ENCODE measurements around the gene GPD2.
"Not testable (repeated sequence)": the region's sequence is repeated elsewhere in the genome, so short reads cannot be mapped to it uniquely, and the experiment has no call there.

The GPD2 gene

DNA sequence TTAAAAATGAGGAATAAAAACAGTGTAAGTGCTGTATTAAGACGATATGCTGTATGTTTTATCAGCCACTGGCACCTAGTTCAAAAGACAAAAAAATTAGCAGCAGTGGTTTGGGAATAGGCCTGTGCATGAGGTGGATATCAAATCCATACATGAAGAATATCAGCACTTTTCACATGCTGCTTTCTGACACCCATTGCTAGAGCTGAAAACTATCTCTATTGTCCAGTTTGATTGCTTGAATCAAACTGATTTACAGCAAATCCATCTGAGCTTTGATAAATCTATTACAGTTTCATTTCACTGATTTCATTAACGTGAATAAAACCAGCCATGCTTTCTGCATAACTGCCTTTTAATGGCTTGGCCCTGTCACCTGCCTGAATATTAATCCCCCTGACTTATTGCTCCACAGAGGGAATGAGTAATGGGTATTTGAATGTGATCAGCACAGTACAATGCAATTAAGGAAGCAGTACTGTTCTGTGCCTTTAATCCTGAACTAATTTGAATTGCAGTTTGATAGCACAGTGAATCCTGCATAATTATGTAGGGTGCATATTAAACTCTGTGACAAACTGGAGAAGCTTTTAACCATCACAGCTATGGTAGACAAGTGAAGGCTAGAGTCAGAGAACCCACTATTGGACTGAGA is 154.0 kb downstream of the GPD2 start:
- no peak for DNase-seq (ENCODE audit: low spot score)

DNA sequence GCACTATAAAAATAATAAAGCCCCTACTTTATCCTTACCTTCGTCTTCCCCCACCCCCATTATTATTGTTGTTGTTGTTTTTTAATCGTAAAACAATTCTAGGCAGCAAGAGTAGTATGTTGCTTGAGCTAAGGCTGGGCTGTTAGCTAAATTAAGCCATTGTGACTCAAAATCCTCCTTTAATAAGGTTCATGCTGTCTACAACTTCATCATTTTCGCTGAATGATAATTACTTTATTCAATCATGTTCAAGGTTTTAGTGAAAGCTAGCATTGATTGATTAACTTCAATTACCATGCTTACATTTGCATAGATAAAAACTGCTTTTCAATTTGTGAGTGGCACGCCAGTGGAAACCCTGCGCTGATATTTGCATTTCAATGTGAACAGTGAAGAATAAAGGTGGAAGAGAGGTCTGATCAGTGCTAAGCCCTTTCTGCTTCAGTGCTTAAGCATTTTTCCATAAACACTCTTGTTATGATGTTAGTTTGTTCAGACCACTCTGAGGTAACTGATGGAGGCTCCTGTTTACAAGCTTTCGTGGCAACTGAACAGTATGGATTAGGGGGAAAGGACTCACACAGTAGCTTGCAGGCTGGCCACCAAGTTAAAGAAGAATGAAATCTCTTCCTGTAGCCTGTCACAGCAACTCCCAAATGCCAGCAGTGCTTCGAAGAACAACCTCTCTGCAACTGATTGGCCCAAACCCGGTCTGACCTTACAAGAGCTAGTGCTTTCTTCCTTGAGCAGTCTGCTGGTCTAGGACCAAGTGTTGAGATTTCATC is 156.8 kb downstream of the GPD2 start:
- no peak for DNase-seq (ENCODE audit: low spot score)

DNA sequence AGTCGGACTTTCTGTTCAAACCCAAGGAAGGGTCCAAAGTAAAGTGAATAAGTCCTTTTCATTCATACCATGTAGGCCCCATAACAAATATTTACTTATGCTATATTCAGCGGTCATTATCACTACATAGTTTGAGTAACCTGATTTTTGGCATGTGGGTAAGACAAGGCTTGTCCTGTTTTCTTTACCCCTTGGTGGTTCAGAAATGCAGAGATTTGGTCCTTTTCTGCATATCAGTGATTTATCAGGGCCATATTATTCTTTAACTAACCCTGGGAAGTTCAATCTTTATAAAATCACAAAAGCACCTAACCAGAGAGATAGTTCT is 157.4 kb downstream of the GPD2 start:
- no peak for DNase-seq (ENCODE audit: low spot score)

DNA sequence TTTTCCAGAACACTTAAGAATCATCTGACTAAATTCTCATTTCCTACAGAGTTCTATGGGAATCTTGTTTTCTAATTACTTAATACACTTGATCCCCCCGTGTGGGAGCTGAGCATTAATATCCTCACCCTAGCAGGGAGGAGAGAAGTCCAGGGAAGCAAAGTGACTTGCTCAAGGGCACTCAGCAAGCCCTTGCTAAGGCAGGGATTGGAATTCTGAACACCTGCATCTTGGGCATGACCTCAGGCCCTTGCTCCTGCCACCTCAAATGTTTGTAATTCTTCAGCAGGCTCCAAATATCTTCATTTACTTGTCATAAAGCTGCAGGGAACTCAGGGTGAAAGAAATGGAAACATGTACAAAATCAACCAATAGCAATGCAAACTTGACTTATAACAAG is 162.4 kb downstream of the GPD2 start:
- DNase-seq (ENCODE audit: low spot score), result no peak

DNA sequence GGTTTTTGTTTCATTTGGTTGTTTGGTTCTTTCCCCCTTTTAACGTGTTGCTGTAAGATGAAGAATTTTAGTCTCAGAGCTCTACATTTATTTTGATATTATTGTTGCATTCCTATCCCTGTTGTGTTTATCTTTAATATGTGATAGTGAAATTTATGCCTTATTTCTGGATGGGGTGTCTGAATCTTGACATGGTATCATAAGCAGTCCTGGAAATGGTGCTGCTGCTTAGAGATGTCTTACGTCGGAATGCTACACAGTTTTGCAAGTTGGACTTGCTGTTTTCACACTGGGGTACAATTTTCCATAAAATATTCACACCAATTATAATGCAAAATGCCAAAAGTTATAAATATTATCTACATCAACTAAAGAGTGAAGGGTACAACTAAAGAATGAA is 164.0 kb downstream of the GPD2 start:
- DNase-seq (ENCODE audit: low spot score), result no peak

DNA sequence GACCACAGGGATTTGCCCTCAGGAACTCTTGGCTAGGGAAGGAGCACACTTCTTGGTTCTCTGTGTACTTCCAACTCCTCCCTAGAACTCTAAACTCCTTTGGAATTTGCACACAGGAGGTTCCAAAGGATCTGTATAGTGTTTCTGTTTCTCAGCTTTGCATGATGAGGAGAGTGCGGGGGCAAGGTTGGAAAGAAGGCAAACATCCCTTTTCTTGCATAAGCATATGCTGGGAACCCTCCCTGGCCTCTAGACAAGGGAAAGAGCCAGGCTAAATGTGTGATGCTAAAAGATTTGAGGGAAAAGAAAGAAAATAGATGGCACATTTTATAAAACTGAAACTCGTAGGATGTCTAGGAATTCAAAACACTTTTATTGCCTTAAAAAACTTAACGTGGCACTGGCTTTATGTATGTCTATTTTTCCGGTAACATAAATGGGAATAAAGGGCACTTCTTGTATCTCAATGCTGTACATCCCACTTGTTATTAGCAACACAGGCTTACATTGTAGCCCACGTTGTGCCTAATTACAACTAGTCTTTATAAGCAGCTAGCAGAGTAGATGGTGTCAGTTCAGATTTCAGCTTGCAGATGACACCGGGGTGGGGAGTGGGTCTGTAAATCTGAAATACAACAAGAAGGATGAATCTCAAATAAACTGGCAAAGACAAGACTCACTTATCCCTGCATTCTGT is 165.8 kb downstream of the GPD2 start:
- DNase-seq (ENCODE audit: low spot score), result no peak

DNA sequence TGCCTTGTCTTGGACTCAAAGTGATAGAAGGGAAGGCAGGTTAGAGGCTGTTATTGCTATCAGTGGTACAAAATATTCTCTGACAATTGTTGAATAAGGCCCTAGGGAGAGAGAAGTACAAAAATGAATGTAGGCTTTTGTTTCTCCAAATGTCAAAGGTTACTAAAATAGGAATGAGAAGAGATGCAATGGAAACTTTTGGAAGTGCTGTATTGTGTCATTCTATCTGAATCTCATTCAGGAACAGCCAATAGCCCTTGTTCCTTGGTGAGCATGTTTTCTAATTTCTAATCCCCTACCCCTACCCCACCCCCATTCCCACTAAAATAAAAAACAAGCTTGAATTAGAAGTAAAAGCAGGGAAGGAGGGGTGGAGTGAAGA is 166.4 kb downstream of the GPD2 start:
- DNase-seq (ENCODE audit: low spot score), result no peak

DNA sequence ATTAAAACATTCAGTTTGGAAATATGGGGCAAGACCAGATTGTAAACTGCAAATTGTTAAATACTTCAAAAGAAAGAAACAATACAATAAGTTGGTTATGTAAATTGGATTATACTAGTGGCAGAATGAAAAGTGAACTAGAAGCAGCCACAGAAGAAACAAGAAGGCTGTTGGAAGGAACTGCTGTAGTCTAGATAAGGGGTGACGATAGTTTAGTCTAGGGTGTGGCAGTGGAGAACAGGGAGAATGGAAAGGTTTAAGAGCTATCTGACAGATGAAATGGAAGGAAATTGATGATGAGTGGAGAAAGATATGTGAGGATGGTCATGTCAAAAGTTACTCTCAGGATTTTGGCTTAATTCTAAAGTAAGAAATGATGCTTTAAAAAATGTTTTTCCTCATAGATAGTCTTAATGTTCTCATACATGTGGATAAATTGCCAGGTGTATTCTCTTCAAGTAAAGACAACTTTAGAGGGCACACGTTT is 179.7 kb downstream of the GPD2 start:
- DNase-seq (ENCODE audit: low spot score), result no peak

DNA sequence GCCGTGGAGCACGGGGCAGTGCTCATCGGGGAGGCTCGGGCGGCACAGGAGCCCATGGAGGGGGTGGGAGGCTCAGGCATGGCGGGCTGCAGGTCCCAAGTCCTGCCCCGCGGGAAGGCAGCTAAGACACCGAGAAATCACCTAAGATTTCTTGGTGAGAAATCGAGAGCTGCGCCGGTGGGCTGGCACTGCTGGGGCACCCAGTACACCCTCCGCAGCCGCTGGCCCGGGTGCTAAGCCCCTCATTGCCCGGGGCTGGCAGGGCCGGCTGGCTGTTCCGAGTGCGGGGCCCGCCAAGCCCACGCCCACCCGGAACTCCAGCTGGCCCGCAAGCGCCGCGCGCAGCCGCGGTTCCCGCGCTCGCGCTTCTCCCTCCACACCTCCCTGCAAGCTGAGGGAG is 181.9 kb downstream of the GPD2 start:
- DNase-seq (ENCODE audit: low spot score), result not testable (repeated sequence)

DNA sequence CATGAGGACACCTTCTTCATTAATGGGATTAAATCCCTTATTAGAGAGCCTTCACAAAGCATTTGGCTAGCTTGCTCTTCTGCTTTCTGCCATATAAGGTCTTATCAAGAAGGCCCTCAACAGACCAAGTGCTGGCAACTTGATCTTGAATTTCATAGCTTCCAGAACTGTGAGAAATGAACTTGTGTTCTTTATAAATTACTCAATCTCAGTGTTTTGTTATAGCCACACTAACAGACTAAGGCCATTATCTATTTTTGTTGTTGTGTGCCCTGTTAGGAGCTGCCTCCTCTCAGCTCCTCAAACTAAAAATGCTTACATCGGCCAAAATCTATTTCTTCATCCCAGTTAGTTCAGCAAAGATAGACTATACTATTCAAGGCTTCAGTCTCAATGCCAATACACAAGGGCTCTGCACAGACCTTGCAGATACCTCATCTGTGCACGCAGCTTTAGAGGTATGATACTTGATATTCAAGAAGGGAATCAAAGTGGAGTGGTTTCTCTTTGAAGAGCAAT is 182.9 kb downstream of the GPD2 start:
- no peak for DNase-seq (ENCODE audit: low spot score)

DNA sequence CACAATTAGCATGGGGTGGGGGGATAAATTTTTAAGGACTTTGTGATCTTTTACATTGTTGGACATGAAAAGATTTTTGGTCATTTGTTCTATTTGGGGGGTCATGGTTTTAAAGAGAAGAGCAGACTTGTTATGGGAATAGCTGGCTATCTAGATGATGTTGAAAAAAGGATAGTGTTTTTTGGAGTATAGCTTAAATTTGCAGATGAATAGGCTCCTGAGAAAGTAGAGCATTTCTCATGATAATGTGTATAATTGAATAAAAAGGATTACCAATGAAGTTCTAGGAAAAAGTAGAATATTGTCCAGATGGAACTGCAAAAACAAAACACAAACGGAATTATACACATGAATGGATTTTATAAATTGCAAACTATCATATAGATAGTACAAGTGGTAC is 186.3 kb downstream of the GPD2 start:
- no peak for DNase-seq (ENCODE audit: low spot score)

DNA sequence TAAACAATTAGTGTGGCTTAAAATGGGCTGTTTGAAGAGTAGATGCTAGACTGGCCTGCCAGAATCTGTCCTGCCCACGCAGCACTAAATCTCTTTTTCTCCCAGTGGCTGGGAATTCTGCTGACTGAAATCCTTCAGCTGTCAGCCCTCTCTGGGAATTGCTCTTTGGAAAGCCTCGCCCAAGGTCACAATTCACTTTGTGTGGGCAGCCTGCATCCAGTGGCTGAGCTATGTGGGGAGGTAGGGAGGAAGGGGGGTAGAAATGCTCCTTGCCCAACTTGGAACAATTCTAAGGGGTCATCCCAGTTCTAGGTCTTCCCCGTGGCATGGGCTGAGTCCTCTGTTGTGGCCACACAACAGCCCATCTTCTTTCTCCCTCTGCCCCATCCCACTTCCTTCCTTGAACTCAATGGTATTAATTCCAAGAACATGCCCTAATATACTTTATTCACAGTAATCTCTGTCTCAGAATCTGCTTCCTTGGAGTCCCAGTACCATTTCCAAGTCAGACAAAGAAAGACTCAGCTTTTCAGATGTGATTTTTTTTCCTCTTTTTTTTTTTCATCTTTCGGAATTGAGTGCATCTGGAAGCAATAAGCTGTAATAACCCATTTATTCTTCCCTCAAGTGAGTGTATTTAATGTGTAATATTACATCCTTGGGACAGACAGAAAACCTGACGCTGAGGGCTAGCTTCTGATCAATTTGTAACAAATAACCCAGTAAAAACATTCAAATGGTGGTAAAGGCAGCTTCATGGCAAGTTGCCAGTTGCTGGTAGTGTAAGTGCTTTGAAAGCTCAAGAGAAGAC is 189.4 kb downstream of the GPD2 start:
- no peak for DNase-seq (ENCODE audit: low spot score)

DNA sequence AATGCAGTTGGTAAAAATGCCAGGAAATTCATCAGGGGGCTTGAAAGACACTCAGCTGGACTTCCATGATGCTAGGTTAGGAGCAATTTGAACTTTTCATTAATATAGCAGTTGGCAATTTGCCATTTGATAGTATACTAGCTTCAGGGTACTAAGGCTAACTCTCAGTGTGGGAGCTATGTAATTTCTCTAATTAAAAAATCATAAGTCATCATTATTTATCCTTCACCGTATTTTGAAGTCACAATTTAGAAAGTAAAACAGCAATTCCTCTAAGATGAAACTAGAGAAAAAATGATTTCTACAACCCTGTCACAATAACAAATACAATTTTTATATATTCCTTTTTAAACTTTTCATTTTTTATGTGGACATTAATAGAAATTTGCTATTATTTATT is 190.8 kb downstream of the GPD2 start:
- DNase-seq (ENCODE audit: low spot score), result no peak

DNA sequence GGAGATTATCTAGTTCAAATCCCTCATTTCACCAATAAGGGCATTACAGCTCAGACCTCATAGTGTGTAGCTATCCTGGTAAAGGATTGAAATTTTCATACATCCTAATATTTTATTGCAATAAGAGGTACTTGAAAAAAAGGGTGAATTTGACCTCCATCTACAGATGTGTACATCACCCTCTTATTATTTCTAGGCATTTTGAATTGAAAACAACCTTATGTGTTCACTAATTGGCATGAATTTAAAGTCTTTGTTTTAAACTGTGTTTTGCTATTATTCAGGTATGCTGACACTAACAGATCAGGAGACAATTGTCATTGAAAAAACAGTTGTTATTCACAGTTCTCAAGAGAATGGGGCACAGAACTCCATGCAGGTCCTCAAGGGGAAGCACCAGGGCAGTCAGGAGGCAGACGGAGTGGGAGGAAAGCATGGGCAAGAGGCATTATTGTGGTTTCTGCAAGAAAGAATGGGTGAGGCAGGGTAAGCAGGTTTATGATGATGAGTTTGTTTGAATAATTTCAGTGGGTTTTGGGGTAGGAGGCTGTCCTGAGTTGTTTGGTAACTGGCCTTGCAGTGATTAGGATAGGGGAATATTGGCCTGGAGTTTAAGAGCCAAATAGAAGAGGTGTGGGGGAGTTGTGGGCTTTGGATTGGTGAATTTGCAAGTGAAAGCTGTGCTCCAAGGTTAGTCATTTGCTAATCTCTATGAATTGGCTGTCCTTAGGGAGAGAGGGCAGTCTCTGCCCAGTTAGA is 194.6 kb downstream of the GPD2 start:
- DNase-seq (ENCODE audit: low spot score), result no peak

DNA sequence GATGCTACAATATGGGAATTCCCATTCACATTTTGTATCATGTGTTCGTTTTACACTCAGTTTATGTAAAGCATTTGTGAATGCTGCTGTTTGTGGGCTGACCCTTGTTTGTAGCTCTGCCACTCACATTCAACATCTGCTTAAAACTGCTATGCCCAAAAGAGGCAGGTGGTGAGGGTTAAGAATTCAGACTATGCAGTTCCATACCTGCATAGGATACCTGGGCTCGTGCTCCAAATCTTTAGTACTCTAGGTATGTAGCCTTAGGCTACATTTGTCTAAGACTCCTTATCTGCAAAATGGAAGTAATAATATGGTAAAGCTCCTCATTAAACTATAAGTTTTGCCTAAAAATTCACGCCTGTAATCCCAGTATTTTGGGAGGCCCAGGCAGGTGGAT is 199.5 kb downstream of the GPD2 start:
- DNase-seq (ENCODE audit: low spot score), result no peak

Data from hematopoietic multipotent progenitor cell treated with erythropoietin and hydrocortisone succinate and interleukin-3 and kit ligand, for 17 days (in vitro differentiated cells).